HCT116 (cell line): ENCODE measurements around the gene NACC2. TPM values are rescaled to one million over a fixed set of nuclear protein-coding genes. Genes with fewer than 3 reads are reported as not detected.

Experiments
- ATAC-seq: fragments of 200-7000 bp; cut with Tn5 transposase; 2 replicates; pipeline ENCODE4 v1.9.1; 2020; ENCODE audit warnings: mild to moderate bottlenecking, moderate library complexity
- BruUV-seq: library from RNA; stranded (reverse); fragments of 400-500 nt; replicated peaks from 2 replicates; lab custom pipeline; 2021; lab: Mats Ljungman, UMichigan
- CTCF ChIA-PET: fragments of 300-600 bp; sonication (Branson Sonifier 250); formaldehyde crosslinking; loops from one replicate; lab custom pipeline; 2021; ENCODE audit warnings: antibody characterized with exemption; lab: Charles Lee
- POLR2A ChIA-PET: fragments of 300-600, 350-600 bp; sonication (Branson Sonifier 250); formaldehyde crosslinking; loops from one replicate; lab custom pipeline; 2021; ENCODE audit warnings: antibody characterized with exemption; lab: Charles Lee
- RAD21 ChIA-PET, 2 experiments: fragments of 300-600 bp; sonication (Branson Sonifier 250); formaldehyde crosslinking; loops; one replicate each; lab custom pipeline; 2023; ENCODE audit warnings: low total read pairs in 2 of 2; ENCODE audit not compliant: uncharacterized antibody in 2 of 2, unreplicated experiment in 2 of 2, low non-redundant PET in 1 of 2; lab: Charles Lee
- DNase-seq: peaks from one replicate; pipeline ENCODE4 v3.0.0-alpha.2; 2010; ENCODE audit warnings: low read depth, low spot score
- H2AFZ ChIP-seq: fragments of 200-600 bp; shearing (Covaris generic), sonication (generic); 2 replicates; pipeline ENCODE4 v1.6.1; 2017; ENCODE audit warnings: low read depth, mixed run types, mixed read lengths, antibody characterized with exemption, low read length; ENCODE audit not compliant: poor library complexity, severe bottlenecking
- H3K27ac ChIP-seq: 2 replicates; pipeline ENCODE4 v1.5.1; 2012; ENCODE audit warnings: low read depth, low read length
- H3K27me3 ChIP-seq: fragments of 200-600 bp; sonication (generic); 2 replicates; pipeline ENCODE4 v1.6.1; 2016; ENCODE audit warnings: mixed run types, low read length, mixed read lengths; ENCODE audit not compliant: insufficient read depth
- H3K36me3 ChIP-seq, 2 experiments: fragments of 200-500 bp in 1 of 2; fragments of 200-600 bp in 1 of 2; sonication (Bioruptor generic) in 1 of 2; sonication (generic) in 1 of 2; 2 replicates each; pipeline versions ENCODE4 v1.5.1 to v1.6.1; 2014 to 2016; ENCODE audit warnings: low read length in 2 of 2, inconsistent platforms in 1 of 2, mixed read lengths in 1 of 2, mixed run types in 1 of 2; ENCODE audit not compliant: insufficient read depth in 2 of 2, control insufficient read depth in 1 of 2
- H3K4me1 ChIP-seq, 2 experiments: fragments of 200-600 bp in 1 of 2; sonication (generic) in 1 of 2; 2 replicates each; pipeline versions ENCODE4 v1.5.1 to v1.6.1; 2012 to 2017; ENCODE audit warnings: low read length in 2 of 2, inconsistent platforms in 1 of 2, mild to moderate bottlenecking in 1 of 2, mixed read lengths in 1 of 2, mixed run types in 1 of 2, moderate library complexity in 1 of 2; ENCODE audit not compliant: insufficient read depth in 2 of 2, control insufficient read depth in 1 of 2
- H3K4me2 ChIP-seq: fragments of 200-600 bp; sonication (generic); 2 replicates; pipeline ENCODE4 v1.6.1; 2017; ENCODE audit warnings: mixed run types, low read length, mixed read lengths
- H3K4me3 ChIP-seq, 2 experiments: fragments of 200-600 bp in 1 of 2; sonication (generic) in 1 of 2; replicated peaks in 1 of 2; 2 replicates each; pipeline ENCODE4 v1.5.1; 2011 to 2016; ENCODE audit warnings: low read length in 2 of 2, control low read depth in 1 of 2, low read depth in 1 of 2, mild to moderate bottlenecking in 1 of 2, mixed read lengths in 1 of 2, mixed run types in 1 of 2
- H3K79me2 ChIP-seq: fragments of 200-600 bp; sonication (generic); 2 replicates; pipeline ENCODE4 v1.6.1; 2017; ENCODE audit warnings: mild to moderate bottlenecking, mixed run types, low read length, moderate library complexity, mixed read lengths; ENCODE audit not compliant: insufficient read depth
- H3K9ac ChIP-seq: fragments of 200-600 bp; sonication (generic); 2 replicates; pipeline ENCODE4 v1.6.1; 2016; ENCODE audit warnings: low read length, mixed read lengths
- H3K9me2 ChIP-seq: fragments of 200-600 bp; sonication (generic), shearing (Covaris generic); 2 replicates; pipeline ENCODE4 v1.6.1; 2017; ENCODE audit warnings: mixed run types, mild to moderate bottlenecking, moderate library complexity; ENCODE audit not compliant: insufficient read depth
- H3K9me3 ChIP-seq, 2 experiments: fragments of 200-500 bp in 1 of 2; fragments of 200-600 bp in 1 of 2; sonication (Bioruptor generic) in 1 of 2; sonication (generic) in 1 of 2; 2 replicates each; pipeline ENCODE4 v1.6.1; 2014 to 2017; ENCODE audit warnings: low read length in 2 of 2, mixed read lengths in 2 of 2, inconsistent platforms in 1 of 2, low read depth in 1 of 2, mild to moderate bottlenecking in 1 of 2, mixed run types in 1 of 2, moderate library complexity in 1 of 2; ENCODE audit not compliant: control insufficient read depth in 1 of 2, insufficient read depth in 1 of 2
- H4K20me1 ChIP-seq: fragments of 200-600 bp; sonication (generic), shearing (Covaris generic); 2 replicates; pipeline ENCODE4 v1.6.1; 2017; ENCODE audit warnings: mixed run types, mild to moderate bottlenecking, moderate library complexity; ENCODE audit not compliant: insufficient read depth
- CEBPB ChIP-seq: IDR thresholded peaks from 2 replicates; pipeline ENCODE4 v1.6.1; 2012; ENCODE audit warnings: low read depth
- ELF1 ChIP-seq: IDR thresholded peaks from 2 replicates; pipeline ENCODE4 v1.6.1; 2012; ENCODE audit warnings: low read depth, borderline replicate concordance
- EZH2 ChIP-seq: fragments of 200-600 bp; sonication (generic); IDR thresholded peaks from 2 replicates; pipeline ENCODE4 v1.6.1; 2017; ENCODE audit warnings: antibody characterized with exemption, mixed run types
- EZH2phosphoT487 ChIP-seq: fragments of 200-600 bp; IDR thresholded peaks from 2 replicates; pipeline ENCODE4 v1.6.1; 2018; ENCODE audit warnings: antibody characterized with exemption, borderline replicate concordance
- FOSL1 ChIP-seq: IDR thresholded peaks from 2 replicates; pipeline ENCODE4 v1.6.1; 2012; ENCODE audit warnings: low read depth
- JUND ChIP-seq: IDR thresholded peaks from 2 replicates; pipeline ENCODE4 v1.6.1; 2012
- POLR2AphosphoS5 ChIP-seq: IDR thresholded peaks from 2 replicates; pipeline ENCODE4 v1.6.1; 2011; ENCODE audit warnings: mild to moderate bottlenecking, low read depth, low read length, moderate library complexity
- RAD21 ChIP-seq: IDR thresholded peaks from 2 replicates; pipeline ENCODE4 v1.6.1; 2012; ENCODE audit warnings: low read depth, mild to moderate bottlenecking
- REST ChIP-seq: IDR thresholded peaks from 2 replicates; pipeline ENCODE4 v1.6.1; 2012; ENCODE audit warnings: low read depth
- TCF7L2 ChIP-seq: IDR thresholded peaks from 2 replicates; pipeline ENCODE4 v1.7.0; 2011; ENCODE audit warnings: borderline replicate concordance, inconsistent platforms; ENCODE audit not compliant: insufficient read depth, insufficient read length; ENCODE audit errors: extremely low read depth
- YY1 ChIP-seq: IDR thresholded peaks from 2 replicates; pipeline ENCODE4 v1.6.1; 2011; ENCODE audit warnings: low read length, low read depth, moderate library complexity, mild to moderate bottlenecking; ENCODE audit not compliant: insufficient replicate concordance; ENCODE audit errors: extremely low read depth
- ZBTB33 ChIP-seq: IDR thresholded peaks from 2 replicates; pipeline ENCODE4 v1.6.1; 2011; ENCODE audit warnings: mild to moderate bottlenecking, low read length, moderate library complexity; ENCODE audit not compliant: insufficient replicate concordance; ENCODE audit errors: extremely low read depth
- ZNF274 ChIP-seq: fragments of 200-500 bp; sonication (Bioruptor generic); IDR thresholded peaks from 2 replicates; pipeline ENCODE4 v1.6.1; 2014; ENCODE audit warnings: mild to moderate bottlenecking, low read depth, low read length, inconsistent platforms
- intact Hi-C: fragments of 100-400 bp; cut with micrococcal nuclease; formaldehyde crosslinking; loops from 2 replicates; pipeline ENCODE4 v1.10.0; 2022
- total RNA-seq: library from RNA; stranded (reverse); gene quantifications from one replicate; pipeline ENCODE4 v1.2.1, GENCODE V29; 2021; ENCODE audit not compliant: unreplicated experiment

NACC2 gene
- total RNA-seq, 1 experiment from 2014 or later = 27.8 TPM

- peaks cover 9 to 18% of the 10 kb centered on the region in 2 experiments for H3K4me1 ChIP-seq
- BruUV-seq = no TSS peak
- no peaks in the 10 kb centered on the region for H4K20me1 ChIP-seq
- DNase-seq (no peak), ATAC-seq (no peak)
- TF ChIP-seq ZBTB33 (no peak), ELF1 (no peak), POLR2AphosphoS5 (no peak), ZNF274 (no peak), RAD21 (no peak), REST (no peak), JUND (no peak), EZH2phosphoT487 (no peak), EZH2 (no peak), FOSL1 (no peak), CEBPB (no peak), TCF7L2 (no peak), YY1 (no peak)
- no peak overlapping the region for H3K9ac ChIP-seq
- H3K27ac ChIP-seq = no peak overlapping the region
- intact Hi-C loops = no loop called here
- H3K27me3 ChIP-seq = no peaks in the 10 kb centered on the region
- H3K79me2 ChIP-seq = no peaks in the 10 kb centered on the region; the same call in 1 of the 2 replicates
- ChIA-PET POLR2A (no interaction called here), CTCF (no interaction called here), RAD21 (no interaction called here)
- no peak overlapping the region for H3K4me3 ChIP-seq
- no peak overlapping the region for H2AFZ ChIP-seq
- no peaks in the 10 kb centered on the region; a peak in 1 of 4 replicates for H3K36me3 ChIP-seq
- H3K9me2 ChIP-seq = no peaks in the 10 kb centered on the region
- H3K9me3 ChIP-seq = no peaks in the 10 kb centered on the region
- H3K4me2 ChIP-seq = no peak overlapping the region
These were observed 83.8 kb downstream of the NACC2 start for GRCh38 chr9:136011376-136011702.
